H1 (cell line): ENCODE data around the gene UGT1A1.

Experiments
- ATF3 ChIP-seq: IDR thresholded peaks from 2 replicates; pipeline ENCODE4 v1.6.1; 2011; ENCODE audit warnings: low read depth, mild to moderate bottlenecking, low read length; ENCODE audit not compliant: insufficient read depth
- CEBPB ChIP-seq: IDR thresholded peaks from 2 replicates; pipeline ENCODE4 v1.6.1; 2012; ENCODE audit warnings: low read depth, low read length
- CTCF ChIP-seq, 3 experiments: IDR thresholded peaks; 1 replicate in 2 of 3; 2 replicates in 1 of 3; pipeline versions ENCODE4 v1.5.1 to v1.6.1; 2011; ENCODE audit warnings: low read length in 3 of 3, mild to moderate bottlenecking in 3 of 3, inconsistent platforms in 2 of 3, low read depth in 1 of 3, moderate library complexity in 1 of 3; ENCODE audit not compliant: insufficient read depth in 1 of 3; ENCODE audit errors: control extremely low read depth in 1 of 3
- EZH2 ChIP-seq: fragments of 200-600 bp; sonication (generic); IDR thresholded peaks from 2 replicates; pipeline ENCODE4 v1.7.1; 2012; ENCODE audit warnings: low read depth, mild to moderate bottlenecking, moderate library complexity, low read length, inconsistent platforms; ENCODE audit not compliant: severe bottlenecking
- MAFK ChIP-seq: IDR thresholded peaks from 2 replicates; pipeline ENCODE4 v1.6.1; 2012; ENCODE audit warnings: low read depth, mild to moderate bottlenecking, improper control_type of control experiment, low read length
- PHF8 ChIP-seq: fragments of 200-600 bp; sonication (generic); conservative IDR thresholded peaks from 2 replicates; pipeline ENCODE4 v1.7.1; 2012; ENCODE audit warnings: low read depth, mild to moderate bottlenecking, inconsistent platforms, low read length, moderate library complexity
- POLR2A ChIP-seq, 2 experiments: IDR thresholded peaks; 1 replicate in 1 of 2; 2 replicates in 1 of 2; pipeline ENCODE4 v1.6.1; 2011; ENCODE audit warnings: low read depth in 2 of 2, low read length in 2 of 2, mild to moderate bottlenecking in 2 of 2; ENCODE audit errors: control extremely low read depth in 1 of 2
- POLR2AphosphoS5 ChIP-seq: IDR thresholded peaks from 2 replicates; pipeline ENCODE4 v1.6.1; 2011; ENCODE audit warnings: low read depth, low read length
- RAD21 ChIP-seq, 2 experiments: IDR thresholded peaks in 1 of 2; conservative IDR thresholded peaks in 1 of 2; 2 replicates each; pipeline ENCODE4 v1.6.1; 2011; ENCODE audit warnings: low read depth in 2 of 2, low read length in 2 of 2, improper control_type of control experiment in 1 of 2, inconsistent platforms in 1 of 2, mild to moderate bottlenecking in 1 of 2, moderate library complexity in 1 of 2
- RFX5 ChIP-seq: IDR thresholded peaks from 2 replicates; pipeline ENCODE4 v1.6.1; 2011; ENCODE audit warnings: low read depth, low read length, improper control_type of control experiment, borderline replicate concordance
- SAP30 ChIP-seq: fragments of 300-600 bp; sonication (generic); IDR thresholded peaks from 2 replicates; pipeline ENCODE4 v1.7.1; 2012; ENCODE audit warnings: low read length, moderate library complexity, mild to moderate bottlenecking, inconsistent platforms; ENCODE audit not compliant: insufficient read depth, insufficient replicate concordance
- SP2 ChIP-seq: IDR thresholded peaks from 2 replicates; pipeline ENCODE4 v1.6.1; 2012; ENCODE audit warnings: mild to moderate bottlenecking, low read length, inconsistent platforms
- TCF12 ChIP-seq: IDR thresholded peaks from 2 replicates; pipeline ENCODE4 v1.6.1; 2011; ENCODE audit warnings: low read depth, mild to moderate bottlenecking, low read length
- TEAD4 ChIP-seq: IDR thresholded peaks from 2 replicates; pipeline ENCODE4 v1.6.1; 2012; ENCODE audit warnings: low read depth, low read length, inconsistent platforms, mixed read lengths

- TF ChIP-seq TEAD4, result no peak
- TF ChIP-seq POLR2A (IDR thresholded peaks at IDR 0.05; ENCODE audit: control extremely low read depth in 1 of 2, low read depth in 2 of 2, low read length in 2 of 2), result no peak
- no peak for TF ChIP-seq SAP30
- TF ChIP-seq CTCF (IDR thresholded peaks at IDR 0.05; ENCODE audit: control extremely low read depth in 1 of 3, insufficient read depth in 1 of 3, low read depth in 1 of 3, low read length in 3 of 3), result no peak
- TF ChIP-seq RAD21 (IDR thresholded peaks at IDR 0.05 in 1 of 2, conservative IDR thresholded peaks at IDR 0.05 in 1 of 2; ENCODE audit: low read depth in 2 of 2, low read length in 2 of 2), result no peak
- no peak for TF ChIP-seq EZH2
- TF ChIP-seq POLR2AphosphoS5, result no peak
- no peak for TF ChIP-seq MAFK
- TF ChIP-seq PHF8, result no peak
- TF ChIP-seq CEBPB, result no peak
- no peak for TF ChIP-seq SP2
- no peak for TF ChIP-seq RFX5
- TF ChIP-seq TCF12, result no peak
- TF ChIP-seq ATF3, result no peak
Measured at GRCh38 chr2:233803994-233804393, 43.9 kb downstream of the UGT1A1 start.
